GM12864 (cell line): Measurements from ENCODE around the gene GLUD2.

ENCODE experiments used
- DNase-seq: peaks from one replicate; pipeline ENCODE4 v3.0.0-alpha.2; 2011; ENCODE audit warnings: low read depth
- H3K4me3 ChIP-seq: 2 replicates; pipeline ENCODE4 v1.5.1; 2011; ENCODE audit warnings: mild to moderate bottlenecking, low read depth, low read length, control low read depth
- CTCF ChIP-seq: IDR thresholded peaks from 2 replicates; pipeline ENCODE4 v1.5.1; 2011; ENCODE audit warnings: low read depth, mild to moderate bottlenecking, moderate library complexity, low read length, control low read depth, inconsistent platforms; ENCODE audit errors: missing control alignments

GLUD2 gene

DNA sequence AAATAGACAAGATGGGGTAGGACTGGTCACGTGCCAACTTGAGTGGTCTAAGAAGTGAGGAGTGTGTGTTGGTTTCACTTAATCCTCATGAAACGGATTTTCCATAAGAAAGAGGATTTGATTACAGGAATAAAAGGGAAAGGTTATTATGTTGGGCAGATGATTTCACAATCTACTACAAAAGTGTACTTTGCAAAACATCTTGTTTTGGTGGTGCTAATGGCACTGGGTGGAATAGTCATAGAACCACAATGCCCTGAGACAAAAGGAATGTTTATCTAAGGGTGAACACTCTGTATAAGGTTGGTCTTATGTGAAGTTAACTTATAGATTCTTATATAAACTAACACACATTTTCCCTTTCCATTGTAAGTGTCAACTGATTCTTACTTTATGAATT, 45.6 kb downstream of the GLUD2 start:
- TF ChIP-seq CTCF, result no peak

More for the DNA sequence above, 45.6 kb downstream of the GLUD2 start:
- no peak overlapping the region for H3K4me3 ChIP-seq
- no peak for DNase-seq
